AG08396 (cell line): ENCODE results near the gene GALNTL6.

Source experiments
- DNase-seq: peaks from one replicate; pipeline ENCODE4 v3.0.0; 2012; ENCODE audit warnings: low spot score, mixed read lengths

The GALNTL6 gene

GRCh38 chr4:171812665-171813525 lies at the start of gene GALNTL6:
Gene GALNTL6 (plus strand): TSS chr4:171813404.
- peak; percentile 27 for DNase-seq

GRCh38 chr4:171765514-171765913 lies 47.7 kb upstream of the GALNTL6 start:
- DNase-seq, result no peak

- DNase-seq, result no peak
Observed at GRCh38 chr4:171774642-171775190, 38.5 kb upstream of the GALNTL6 start.

- no peak for DNase-seq
Observed at GRCh38 chr4:171779301-171779700, 33.9 kb upstream of the GALNTL6 start.

GRCh38 chr4:171785388-171785787 lies 27.8 kb upstream of the GALNTL6 start:
- DNase-seq, result no peak

- no peak for DNase-seq
Observed at GRCh38 chr4:171793723-171794122, 19.5 kb upstream of the GALNTL6 start.

GRCh38 chr4:171794528-171794927 lies 18.7 kb upstream of the GALNTL6 start:
- DNase-seq, result no peak

- DNase-seq, result no peak
Observed at GRCh38 chr4:171809854-171810253, 3.4 kb upstream of the GALNTL6 start.

- no peak for DNase-seq
Observed at GRCh38 chr4:171812333-171812664, 905 bp upstream of the GALNTL6 start.

GRCh38 chr4:171813526-171814250 lies 484 bp downstream of the GALNTL6 start:
- no peak for DNase-seq

GRCh38 chr4:171814545-171814944 lies 1.3 kb downstream of the GALNTL6 start:
- DNase-seq, result no peak

- no peak for DNase-seq
Observed at GRCh38 chr4:171817026-171817425, 3.8 kb downstream of the GALNTL6 start.

- no peak for DNase-seq
Observed at GRCh38 chr4:171834640-171835039, 21.4 kb downstream of the GALNTL6 start.

- no peak for DNase-seq
Observed at GRCh38 chr4:171843456-171843855, 30.3 kb downstream of the GALNTL6 start.

- DNase-seq, result peak; percentile 22
Observed at GRCh38 chr4:171846232-171846631, 33.0 kb downstream of the GALNTL6 start.

- no peak for DNase-seq
Observed at GRCh38 chr4:171846893-171847292, 33.7 kb downstream of the GALNTL6 start.

- DNase-seq, result no peak
Observed at GRCh38 chr4:171847751-171848150, 34.5 kb downstream of the GALNTL6 start.

GRCh38 chr4:171849686-171850222 lies 36.5 kb downstream of the GALNTL6 start:
- DNase-seq, result no peak

- no peak for DNase-seq
Observed at GRCh38 chr4:171851295-171851694, 38.1 kb downstream of the GALNTL6 start.

GRCh38 chr4:171857302-171858012 lies 44.3 kb downstream of the GALNTL6 start:
- no peak for DNase-seq

- DNase-seq, result no peak
Observed at GRCh38 chr4:171875291-171875690, 62.1 kb downstream of the GALNTL6 start.

GRCh38 chr4:171876636-171877035 lies 63.4 kb downstream of the GALNTL6 start:
- DNase-seq, result no peak
